HG03108 (cell line): ENCODE results near the gene F2.
"Not testable (repeated sequence)": the region's sequence is repeated elsewhere in the genome, so short reads cannot be mapped to it uniquely, and the experiment has no call there.

Source experiments
- ATAC-seq: cut with Tn5 transposase; IDR thresholded peaks from one replicate; pipeline ENCODE4 v1.9.1; 2021; ENCODE audit warnings: moderate library complexity; ENCODE audit not compliant: unreplicated experiment

F2 gene

GRCh38 chr11:46684367-46684766 is 34.6 kb upstream of the F2 start:
- no peak for ATAC-seq

- no peak for ATAC-seq
These were observed 31.9 kb upstream of the F2 start for GRCh38 chr11:46686886-46687795.

- ATAC-seq: no peak
These were observed 28.3 kb upstream of the F2 start for GRCh38 chr11:46690702-46691101.

GRCh38 chr11:46692450-46692849 is 26.6 kb upstream of the F2 start:
- no peak for ATAC-seq

GRCh38 chr11:46693597-46694012 is 25.4 kb upstream of the F2 start:
- ATAC-seq: no peak

GRCh38 chr11:46694072-46694471 is 24.9 kb upstream of the F2 start:
- ATAC-seq: no peak

- ATAC-seq: no peak
These were observed 24.4 kb upstream of the F2 start for GRCh38 chr11:46694607-46695006.

- ATAC-seq: no peak
These were observed 23.4 kb upstream of the F2 start for GRCh38 chr11:46695345-46696211.

- ATAC-seq: no peak
These were observed 22.8 kb upstream of the F2 start for GRCh38 chr11:46696212-46696558.

- no peak for ATAC-seq
These were observed 21.7 kb upstream of the F2 start for GRCh38 chr11:46697303-46697702.

- ATAC-seq: no peak
These were observed 21.3 kb upstream of the F2 start for GRCh38 chr11:46697723-46698122.

GRCh38 chr11:46698597-46698996 is 20.4 kb upstream of the F2 start:
- no peak for ATAC-seq

- peak; percentile 91 for ATAC-seq
These were observed 18.6 kb upstream of the F2 start, which contains the start of the genes ARHGAP1 and ZNF408 for GRCh38 chr11:46700241-46701077. Gene ARHGAP1, minus strand, starts transcription at chr11:46700619. Its CDS starts 4,512 bp downstream, at chr11:46696107. Gene ZNF408, plus strand, starts transcription at chr11:46701031. Its CDS starts 17 bp downstream, at chr11:46701048.

- ATAC-seq: no peak
These were observed 17.8 kb upstream of the F2 start for GRCh38 chr11:46701078-46701654.

- no peak for ATAC-seq
These were observed 13.8 kb upstream of the F2 start for GRCh38 chr11:46705070-46705688.

GRCh38 chr11:46706886-46707285 is 12.1 kb upstream of the F2 start:
- ATAC-seq: no peak

GRCh38 chr11:46709351-46709750 is 9.7 kb upstream of the F2 start:
- ATAC-seq: not testable (repeated sequence)

GRCh38 chr11:46710821-46711269 is 8.2 kb upstream of the F2 start:
- ATAC-seq: no peak

- ATAC-seq: no peak
These were observed 7.7 kb upstream of the F2 start for GRCh38 chr11:46711303-46711702.
